Limb (tissue), 2 donors: Measurements from ENCODE around the gene CGB5.
A peak's percentile ranks its signal among the peaks of the same experiment; 100 is the strongest.
"Not testable (repeated sequence)": the region's sequence is repeated elsewhere in the genome, so short reads cannot be mapped to it uniquely, and the experiment has no call there.

ENCODE experiments used
- DNase-seq, 2 donors: peaks; one replicate each; pipeline ENCODE4 v3.0.0-alpha.2; 2016; ENCODE audit errors: extremely low spot score in 2 of 2

CGB5 gene

GRCh38 chr19:49043548-49043947, at the start of gene CGB5:
TSS of gene CGB5 (plus strand) at chr19:49043848. CDS start at chr19:49044210, 362 bp downstream.
- DNase-seq = not testable (repeated sequence)

- DNase-seq = no peak
Measured at GRCh38 chr19:48994035-48994386, 49.6 kb upstream of the CGB5 start.

- no peak for DNase-seq
Measured at GRCh38 chr19:48997972-48998371, 45.7 kb upstream of the CGB5 start.

GRCh38 chr19:48999481-49000325, 43.9 kb upstream of the CGB5 start:
- peak; percentile 18 to 60 for DNase-seq

- DNase-seq = no peak
Measured at GRCh38 chr19:49004133-49004532, 39.5 kb upstream of the CGB5 start.

- DNase-seq = no peak
Measured at GRCh38 chr19:49004964-49005614, 38.6 kb upstream of the CGB5 start.

- DNase-seq = no peak
Measured at GRCh38 chr19:49006905-49007304, 36.7 kb upstream of the CGB5 start.

GRCh38 chr19:49009828-49010227, 33.8 kb upstream of the CGB5 start:
- no peak for DNase-seq

GRCh38 chr19:49010453-49010852, 33.2 kb upstream of the CGB5 start:
- no peak for DNase-seq

- no peak for DNase-seq
Measured at GRCh38 chr19:49011194-49011593, 32.5 kb upstream of the CGB5 start.

- no peak for DNase-seq
Measured at GRCh38 chr19:49014123-49014869, 29.4 kb upstream of the CGB5 start.

GRCh38 chr19:49014870-49015255, 28.8 kb upstream of the CGB5 start:
- DNase-seq = no peak

- DNase-seq = no peak
Measured at GRCh38 chr19:49016067-49016839, 27.4 kb upstream of the CGB5 start.

- no peak for DNase-seq
Measured at GRCh38 chr19:49017041-49017665, 26.5 kb upstream of the CGB5 start, which contains the start of gene LHB. TSS of gene LHB (minus strand) at chr19:49017091. CDS start at chr19:49017081, 10 bp downstream.

GRCh38 chr19:49017666-49018351, 25.8 kb upstream of the CGB5 start:
- peak; percentile 26 to 70 for DNase-seq

GRCh38 chr19:49018388-49019241, 25.0 kb upstream of the CGB5 start:
- DNase-seq = not testable (repeated sequence)

GRCh38 chr19:49019242-49019932, 24.3 kb upstream of the CGB5 start:
- peak in 1 of 2 donors; percentile 62 for DNase-seq

GRCh38 chr19:49020342-49020741, 23.3 kb upstream of the CGB5 start:
- DNase-seq = no peak
